Hematopoietic multipotent progenitor cell treated with erythropoietin and hydrocortisone succinate and interleukin-3 and kit ligand, for 6 days (in vitro differentiated cells): ENCODE measurements around the gene C10orf67.
"Not testable (repeated sequence)": the region's sequence is repeated elsewhere in the genome, so short reads cannot be mapped to it uniquely, and the experiment has no call there.

ENCODE experiments used
- DNase-seq: peaks from one replicate; pipeline ENCODE4 v3.0.0-alpha.2; 2015

Gene C10orf67

GRCh38 chr10:23362069-23362830, 17.7 kb upstream of the C10orf67 start:
- no peak for DNase-seq

DNA sequence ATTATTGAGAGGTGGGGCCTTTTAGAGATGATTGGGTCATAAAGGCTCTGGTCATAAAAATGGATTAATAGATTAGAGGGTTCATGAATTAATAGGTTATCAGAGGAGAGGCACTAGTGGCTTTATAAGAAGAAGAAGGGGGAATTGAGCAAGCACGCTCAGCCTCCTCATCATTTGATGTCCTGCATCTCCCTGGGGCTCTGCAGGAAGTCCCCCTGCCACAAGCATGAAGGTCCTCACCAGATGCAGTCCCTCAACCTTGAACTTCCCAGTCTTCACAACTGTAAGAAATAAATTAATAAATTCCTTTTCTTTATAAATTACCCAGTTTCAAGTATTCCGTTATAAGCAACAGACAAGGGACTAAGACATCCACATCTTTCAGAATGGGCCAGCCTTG, 17.1 kb upstream of the C10orf67 start:
- no peak for DNase-seq

GRCh38 chr10:23359692-23360380, 15.2 kb upstream of the C10orf67 start:
- DNase-seq = no peak

DNA sequence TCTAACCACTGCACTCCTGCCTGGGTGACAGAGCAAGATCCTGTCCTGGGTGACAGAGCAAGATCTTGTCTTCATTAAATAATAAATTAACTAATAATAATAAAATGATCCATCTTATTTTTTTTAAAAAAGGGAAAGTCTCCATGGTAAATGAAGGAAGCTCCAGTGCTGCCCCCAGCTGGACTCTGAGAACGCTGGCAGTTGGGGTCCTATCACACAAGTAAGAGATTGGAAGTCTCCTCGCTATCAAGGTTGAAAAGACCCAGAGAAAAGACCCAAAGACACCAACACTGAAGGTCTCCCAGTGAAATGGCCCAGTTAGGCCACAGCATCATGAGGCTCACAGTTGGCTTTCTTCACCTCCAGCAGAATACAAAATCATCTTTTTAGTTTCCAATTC, 13.8 kb upstream of the C10orf67 start:
- no peak for DNase-seq

- DNase-seq = no peak
These were observed 10.2 kb upstream of the C10orf67 start for GRCh38 chr10:23354630-23355279.

DNA sequence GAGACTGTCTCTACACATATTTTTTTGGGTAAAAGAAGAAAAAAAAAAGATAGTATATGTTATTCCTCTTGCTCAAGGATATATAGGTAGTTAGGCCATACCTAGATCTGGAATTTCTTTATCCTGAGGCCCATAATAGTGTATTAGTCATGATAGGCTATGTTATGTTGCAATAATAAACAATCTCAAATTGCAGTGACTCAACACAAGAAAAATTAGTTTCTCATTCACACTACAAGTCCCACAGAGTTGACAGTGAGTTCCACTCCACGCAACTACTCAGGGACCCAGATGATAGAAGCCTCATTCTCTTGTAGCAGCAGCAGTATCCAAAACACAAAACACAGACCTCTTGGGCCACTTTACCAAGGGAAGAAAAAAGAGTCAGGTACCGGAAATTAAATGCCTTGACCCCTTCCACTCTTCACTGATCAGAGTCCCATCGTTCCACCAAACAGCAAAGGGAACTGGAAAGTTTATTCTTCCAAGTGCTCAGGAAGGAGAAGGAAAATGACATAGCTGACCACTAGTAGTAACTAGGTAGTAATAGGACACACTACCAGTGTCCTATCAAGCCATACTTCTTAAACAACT, 7.4 kb upstream of the C10orf67 start:
- DNase-seq = no peak

GRCh38 chr10:23350706-23351105, 6.1 kb upstream of the C10orf67 start:
- DNase-seq = not testable (repeated sequence)

- no peak for DNase-seq
These were observed 1.3 kb upstream of the C10orf67 start for GRCh38 chr10:23345861-23346260.

GRCh38 chr10:23343591-23344240, 881 bp downstream of the C10orf67 start:
- no peak for DNase-seq

DNA sequence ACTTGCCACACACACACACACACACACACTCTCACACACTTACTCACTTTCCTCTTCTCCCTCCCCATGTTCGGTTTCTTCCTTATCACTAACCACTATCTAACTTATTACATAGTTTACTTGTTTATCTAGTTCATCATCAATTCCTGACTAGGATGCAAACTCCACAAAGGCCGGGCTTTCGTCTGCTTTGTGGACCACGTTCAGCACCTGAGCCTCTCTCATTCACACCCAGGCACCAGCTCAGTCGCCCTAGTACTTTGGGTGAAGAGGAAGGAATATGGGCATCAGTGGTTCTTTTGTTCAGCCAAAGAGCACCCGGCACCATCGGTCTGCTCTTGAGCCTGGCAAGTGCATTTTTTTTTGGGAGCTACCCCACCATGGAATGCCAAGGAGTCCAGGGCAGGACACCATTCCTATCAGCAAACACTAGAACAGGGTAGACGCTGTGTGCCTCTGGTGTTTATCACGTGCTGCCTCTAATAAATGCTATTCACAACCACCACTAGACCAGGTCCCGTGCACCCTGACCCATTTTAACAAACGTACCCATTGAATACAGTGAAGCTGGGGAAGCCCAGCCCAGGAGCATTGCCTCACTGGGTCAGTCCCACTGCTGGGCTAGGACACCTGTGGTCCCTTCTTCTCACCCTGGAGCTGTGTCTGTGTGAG, 2.2 kb downstream of the C10orf67 start:
- DNase-seq = no peak

DNA sequence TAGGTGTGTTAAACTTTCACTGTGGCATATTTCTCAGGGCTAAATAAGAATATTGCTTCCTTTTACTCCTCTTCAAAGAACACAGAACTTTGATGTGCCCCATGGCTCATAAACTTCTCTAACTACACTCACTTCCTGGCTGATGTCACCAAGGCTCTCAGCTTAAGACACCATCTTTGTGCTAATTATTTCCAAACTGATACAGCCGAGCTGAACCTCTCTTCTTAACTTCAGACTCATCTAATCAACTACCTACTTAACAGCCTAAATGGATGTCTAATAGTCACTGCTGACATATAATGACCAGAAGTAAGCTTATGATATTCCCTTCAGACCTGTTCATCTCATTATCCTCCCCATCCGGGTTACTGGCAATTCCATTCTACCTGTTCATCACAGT, 3.6 kb downstream of the C10orf67 start:
- DNase-seq = no peak

- no peak for DNase-seq
These were observed 4.2 kb downstream of the C10orf67 start for GRCh38 chr10:23340354-23340753.

DNA sequence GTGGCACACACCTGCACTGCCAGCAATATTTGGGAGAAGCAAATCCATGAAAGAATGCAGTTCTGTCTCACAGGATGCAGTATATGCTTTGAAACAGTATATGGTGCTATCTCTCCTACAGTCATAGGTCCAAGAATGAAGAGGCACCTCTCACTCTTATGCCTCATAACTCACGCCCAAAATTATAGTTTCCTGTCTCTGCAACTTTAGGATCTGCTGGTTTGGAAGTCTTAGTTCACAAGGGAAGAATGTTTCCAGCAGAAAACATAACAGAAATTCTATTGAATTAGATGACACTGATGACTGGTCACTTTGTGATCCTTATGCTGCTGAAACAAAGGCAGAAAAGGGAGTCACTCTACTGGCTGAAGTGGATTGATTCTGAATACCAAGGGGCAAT, 5.7 kb downstream of the C10orf67 start:
- no peak for DNase-seq

- no peak for DNase-seq
These were observed 6.3 kb downstream of the C10orf67 start for GRCh38 chr10:23338155-23338828.

DNA sequence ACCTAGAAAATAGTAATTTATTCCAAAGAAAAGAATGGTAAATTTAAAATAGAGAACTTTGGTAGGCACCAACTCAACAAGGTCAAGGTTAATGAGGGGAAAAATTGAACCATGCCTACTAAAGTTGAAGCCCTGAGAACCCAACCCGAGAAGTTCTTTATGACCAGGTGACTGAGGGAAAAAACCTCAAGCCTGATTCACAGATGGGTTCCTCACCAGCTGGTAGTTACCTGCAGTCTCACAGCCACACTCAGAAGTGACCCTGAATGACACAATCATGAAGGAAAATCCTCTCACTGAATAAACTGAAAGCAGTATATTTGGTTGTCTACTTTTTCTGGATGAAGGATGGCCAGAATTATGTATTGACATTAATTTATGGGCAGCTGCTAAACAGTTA, 7.0 kb downstream of the C10orf67 start:
- DNase-seq = no peak

- DNase-seq = no peak
These were observed 12.9 kb downstream of the C10orf67 start for GRCh38 chr10:23331567-23332301.

- DNase-seq = no peak
These were observed 13.6 kb downstream of the C10orf67 start for GRCh38 chr10:23330948-23331347.

- DNase-seq = no peak
These were observed 17.9 kb downstream of the C10orf67 start for GRCh38 chr10:23326544-23327307.

- no peak for DNase-seq
These were observed 19.5 kb downstream of the C10orf67 start for GRCh38 chr10:23325132-23325531.

DNA sequence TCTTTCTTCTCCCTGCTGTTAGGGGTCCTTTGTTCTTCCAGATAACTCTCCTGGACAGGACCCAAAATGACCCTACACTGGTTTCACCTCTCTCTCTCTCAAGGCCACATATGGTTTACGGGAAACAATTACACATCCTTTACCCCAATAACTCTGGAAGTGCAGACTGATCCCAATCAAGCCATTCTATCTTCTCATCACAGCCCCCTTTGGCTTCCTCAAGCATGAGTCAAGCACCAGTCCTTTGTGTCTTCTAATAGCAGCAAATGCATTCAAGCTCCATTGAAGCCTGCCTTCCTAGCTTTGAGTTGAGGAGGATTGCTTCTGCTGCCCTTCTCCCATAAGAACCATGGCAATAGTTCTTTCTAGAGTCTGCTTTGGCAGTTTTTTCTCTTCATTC, 20.2 kb downstream of the C10orf67 start:
- DNase-seq = no peak
